ENCODE data around the gene BBS4. TPM values are rescaled to one million over a fixed set of nuclear protein-coding genes. Genes with fewer than 3 reads are reported as not detected.

BBS4 gene
- total and polyA plus RNA-seq, 2 donors (not counting 3 experiments of a cell fraction or from before 2014, with no cell fraction given): 6.8 to 7.5 TPM

GRCh38 chr15:72771329-72771725 is 85.3 kb downstream of the BBS4 start:
- intact Hi-C loops (cut with micrococcal nuclease) (no loop called here), dilution Hi-C loops (cut with MboI; ENCODE audit: extremely low pct_ligation_motif_present, low sequenced_read_pairs) (no loop called here)
- Histone ChIP-seq H3K4me3 (replicated peaks in 1 of 3; ENCODE audit: insufficient read depth in 1 of 3, low read depth in 1 of 3, low read length in 3 of 3) (no peak overlapping the region), H3K4me2 (ENCODE audit: insufficient read depth, low read length) (no peak overlapping the region), H3K27ac (ENCODE audit: insufficient read depth, low read depth, low read length) (no peak overlapping the region), H3K79me2 (ENCODE audit: control insufficient read depth, insufficient read depth, low read length) (peaks cover 6% of the 10 kb centered on the region), H3K9me1 (replicated peaks; ENCODE audit: control insufficient read depth, extremely low read depth, insufficient read depth, low read length) (no peaks in the 10 kb centered on the region), H3K36me3 (ENCODE audit: control insufficient read depth in 2 of 2, extremely low read depth in 1 of 2, insufficient read depth in 2 of 2, low read length in 2 of 2) (peaks cover 2 to 7% of the 10 kb centered on the region in 2 experiments), H3K4me1 (ENCODE audit: control insufficient read depth, extremely low read depth, insufficient read depth, low read length) (no peaks in the 10 kb centered on the region), H3K27me3 (ENCODE audit: control insufficient read depth in 2 of 2, insufficient read depth in 2 of 2, low read length in 2 of 2) (no peaks in the 10 kb centered on the region), H3K9ac (replicated peaks; ENCODE audit: extremely low read depth, insufficient read depth, low read length) (no peak overlapping the region), H4K20me1 (replicated peaks; ENCODE audit: control insufficient read depth, extremely low read depth, insufficient read depth, low read length) (peaks cover 2% of the 10 kb centered on the region), H3K9me3 (replicated peaks; ENCODE audit: control insufficient read depth, insufficient read depth, low read length) (no peaks in the 10 kb centered on the region), H2AFZ (ENCODE audit: low read depth, low read length) (no peak overlapping the region)
- DNase-seq (ENCODE audit: low read depth, low spot score): no peak
- FAIRE-seq: no peak
- ChIA-PET POLR2A (no interaction called here), CTCF (interaction anchor here (0.6 kb wide), 1 partner anchor 43 kb away, joined by 3 read pairs; no protein-coding TSS in a partner anchor)
- TF ChIP-seq EZH2 (IDR thresholded peaks at IDR 0.05; ENCODE audit: borderline replicate concordance, low read depth, low read length, severe bottlenecking) (no peak), POLR2AphosphoS5 (IDR thresholded peaks at IDR 0.05; ENCODE audit: insufficient read depth, low read depth, low read length) (no peak), CTCF (IDR thresholded peaks at IDR 0.05; ENCODE audit: extremely low read depth in 1 of 2, insufficient read depth in 1 of 2, low read depth in 1 of 2, low read length in 2 of 2) (no peak), MYC (IDR thresholded peaks at IDR 0.05; ENCODE audit: low read depth, low read length) (no peak), GATA2 (IDR thresholded peaks at IDR 0.05; ENCODE audit: insufficient read depth, insufficient read length, low read depth, low read length) (no peak), JUN (IDR thresholded peaks at IDR 0.05; ENCODE audit: borderline replicate concordance, insufficient read depth, insufficient read length, low read depth) (no peak), MAX (IDR thresholded peaks at IDR 0.05; ENCODE audit: insufficient read depth, insufficient read length) (no peak), FOS (IDR thresholded peaks at IDR 0.05; ENCODE audit: borderline replicate concordance, insufficient read depth, low read length) (no peak), POLR2A (IDR thresholded peaks at IDR 0.05; ENCODE audit: low read depth, low read length) (no peak)
- BruUV-seq (replicated peaks): no TSS peak
